HEK293T (cell line): ENCODE data around the gene TNXB.
"Not testable (repeated sequence)": the region's sequence is repeated elsewhere in the genome, so short reads cannot be mapped to it uniquely, and the experiment has no call there.

ENCODE experiments used
- CTCF ChIA-PET: fragments of 350-600 bp; formaldehyde crosslinking; extraction: SDS; loops from one replicate; lab custom pipeline; 2021; ENCODE audit warnings: antibody characterized with exemption, inconsistent platforms; lab: Yijun Ruan, JAX
- POLR2A ChIA-PET: fragments of 350-600 bp; formaldehyde crosslinking; extraction: SDS; loops from one replicate; lab custom pipeline; 2020; ENCODE audit warnings: antibody characterized with exemption, inconsistent platforms; lab: Yijun Ruan, JAX
- DNase-seq: peaks from one replicate; pipeline ENCODE4 v3.0.0; 2012; ENCODE audit warnings: mixed read lengths; ENCODE audit errors: extremely low spot score
- ARNT ChIP-seq: fragments of 450-650 bp; IDR thresholded peaks from 2 replicates; pipeline ENCODE4 v1.6.1; 2017; ENCODE audit warnings: mild to moderate bottlenecking
- BHLHE40 ChIP-seq: fragments of 450-650 bp; IDR thresholded peaks from 2 replicates; pipeline ENCODE4 v1.6.1; 2016; ENCODE audit warnings: mild to moderate bottlenecking, moderate library complexity, borderline replicate concordance
- CTBP1 ChIP-seq: fragments of 450-650 bp; IDR thresholded peaks from 2 replicates; pipeline ENCODE4 v1.6.1; 2016; ENCODE audit warnings: borderline replicate concordance
- ELF4 ChIP-seq: fragments of 450-650 bp; IDR thresholded peaks from 2 replicates; pipeline ENCODE4 v1.6.1; 2017; ENCODE audit warnings: antibody characterized with exemption
- FOXA1 ChIP-seq: fragments of 450-650 bp; IDR thresholded peaks from 2 replicates; pipeline ENCODE4 v1.6.1; 2016; ENCODE audit warnings: mild to moderate bottlenecking
- FOXK2 ChIP-seq: fragments of 450-650 bp; IDR thresholded peaks from 2 replicates; pipeline ENCODE4 v1.6.1; 2016; ENCODE audit warnings: mild to moderate bottlenecking
- FOXM1 ChIP-seq: fragments of 450-650 bp; IDR thresholded peaks from 2 replicates; pipeline ENCODE4 v1.6.1; 2017; ENCODE audit warnings: mild to moderate bottlenecking, borderline replicate concordance
- HDGF ChIP-seq: fragments of 450-650 bp; IDR thresholded peaks from 2 replicates; pipeline ENCODE4 v1.6.1; 2017; ENCODE audit warnings: antibody characterized with exemption, borderline replicate concordance
- L3MBTL2 ChIP-seq: fragments of 450-650 bp; conservative IDR thresholded peaks from 2 replicates; pipeline ENCODE4 v1.6.1; 2016; ENCODE audit warnings: mild to moderate bottlenecking
- LEF1 ChIP-seq: fragments of 450-650 bp; IDR thresholded peaks from 2 replicates; pipeline ENCODE4 v1.6.1; 2017; ENCODE audit warnings: mild to moderate bottlenecking, borderline replicate concordance
- NFRKB ChIP-seq: fragments of 450-650 bp; IDR thresholded peaks from 2 replicates; pipeline ENCODE4 v1.6.1; 2016; ENCODE audit warnings: mild to moderate bottlenecking, moderate library complexity
- PKNOX1 ChIP-seq: fragments of 450-650 bp; IDR thresholded peaks from 2 replicates; pipeline ENCODE4 v1.6.1; 2016
- SP1 ChIP-seq: fragments of 450-650 bp; IDR thresholded peaks from 2 replicates; pipeline ENCODE4 v1.6.1; 2017
- SUZ12 ChIP-seq: fragments of 450-650 bp; IDR thresholded peaks from 2 replicates; pipeline ENCODE4 v1.6.1; 2016; ENCODE audit warnings: mild to moderate bottlenecking
- TARDBP ChIP-seq: fragments of 450-650 bp; IDR thresholded peaks from 2 replicates; pipeline ENCODE4 v1.6.1; 2016
- ZNF384 ChIP-seq: fragments of 450-650 bp; IDR thresholded peaks from 2 replicates; pipeline ENCODE4 v1.6.1; 2016

Gene TNXB

GRCh38 chr6:32148289-32149091 is 39.4 kb upstream of the TNXB start:
- POLR2A ChIA-PET = interaction anchor here (1.2 kb wide), 1 partner anchor 18 kb away, joined by 5 read pairs; the partner anchor contains the start of gene FKBPL
- no peak for TF ChIP-seq HDGF
- TF ChIP-seq ELF4 = no peak
- no peak for TF ChIP-seq FOXM1
- TF ChIP-seq ZNF384 = no peak
- TF ChIP-seq PKNOX1 = no peak
- no peak for TF ChIP-seq CTBP1
- no peak for TF ChIP-seq FOXA1
- TF ChIP-seq SUZ12 = no peak
- TF ChIP-seq NFRKB = no peak
- no peak for TF ChIP-seq FOXK2
- no peak for TF ChIP-seq BHLHE40
- no peak for TF ChIP-seq ARNT
- TF ChIP-seq SP1 = no peak
- no peak for TF ChIP-seq TARDBP
- no peak for TF ChIP-seq LEF1
- TF ChIP-seq L3MBTL2 = no peak
- CTCF ChIA-PET = no interaction called here
- DNase-seq = peak; percentile 48

GRCh38 chr6:32147401-32148132 is 38.4 kb upstream of the TNXB start:
- ChIA-PET POLR2A (interaction anchor here (1.2 kb wide), 1 partner anchor 17 kb away, joined by 5 read pairs; the partner anchor contains the start of gene FKBPL), CTCF (no interaction called here)
- no peak for TF ChIP-seq BHLHE40
- no peak for TF ChIP-seq FOXK2
- TF ChIP-seq ARNT = no peak
- TF ChIP-seq NFRKB = no peak
- TF ChIP-seq SP1 = no peak
- TF ChIP-seq CTBP1 = no peak
- TF ChIP-seq LEF1 = no peak
- no peak for TF ChIP-seq HDGF
- TF ChIP-seq ELF4 = no peak
- no peak for TF ChIP-seq SUZ12
- TF ChIP-seq TARDBP = no peak
- TF ChIP-seq PKNOX1 = no peak
- TF ChIP-seq ZNF384 = no peak
- DNase-seq = no peak

- DNase-seq = no peak
- TF ChIP-seq SP1 (no peak), FOXM1 (no peak), TARDBP (no peak), FOXK2 (no peak), BHLHE40 (no peak), ZNF384 (no peak), HDGF (no peak), L3MBTL2 (no peak), LEF1 (no peak)
- POLR2A ChIA-PET = interaction anchor here (1.2 to 1.6 kb wide), 2 partner anchors 17 to 49 kb away, joined by 4 to 11 read pairs; partner anchors contain the start of gene FKBPL
- CTCF ChIA-PET = no interaction called here
Observed at GRCh38 chr6:32146687-32147086, 37.5 kb upstream of the TNXB start.

GRCh38 chr6:32146287-32146686 is 37.1 kb upstream of the TNXB start:
- POLR2A ChIA-PET = interaction anchor here (0.8 to 1.6 kb wide), 3 partner anchors 15 to 50 kb away, joined by 3 to 11 read pairs (median 4); partner anchors contain the start of gene FKBPL
- no peak for DNase-seq
- TF ChIP-seq FOXK2 (no peak), CTBP1 (no peak), SUZ12 (no peak), ARNT (no peak), TARDBP (no peak), PKNOX1 (no peak), L3MBTL2 (no peak), ZNF384 (no peak), ELF4 (no peak), FOXA1 (no peak), NFRKB (no peak), SP1 (no peak), HDGF (no peak), BHLHE40 (no peak), LEF1 (no peak), FOXM1 (no peak)
- CTCF ChIA-PET = no interaction called here

GRCh38 chr6:32144238-32144637 is 35.1 kb upstream of the TNXB start:
- DNase-seq = not testable (repeated sequence)
- POLR2A ChIA-PET = interaction anchor here (1.3 to 1.6 kb wide), 3 partner anchors 14 to 51 kb away, joined by 3 to 8 read pairs (median 3); partner anchors contain the start of genes ATF6B and FKBPL
- CTCF ChIA-PET = interaction anchor here (2.4 kb wide), 1 partner anchor 26 kb away, joined by 13 read pairs; no protein-coding TSS in a partner anchor
